GM21423 (cell line): ENCODE measurements around the gene SFMBT2.

Experiments used
- ATAC-seq: cut with Tn5 transposase; IDR thresholded peaks from one replicate; pipeline ENCODE4 v1.9.1; 2021; ENCODE audit warnings: mild to moderate bottlenecking, moderate library complexity; ENCODE audit not compliant: unreplicated experiment

The SFMBT2 gene

GRCh38 chr10:7275761-7276440, 134.9 kb downstream of the SFMBT2 start:
- no peak for ATAC-seq

GRCh38 chr10:7274293-7274692, 136.5 kb downstream of the SFMBT2 start:
- ATAC-seq = no peak

DNA sequence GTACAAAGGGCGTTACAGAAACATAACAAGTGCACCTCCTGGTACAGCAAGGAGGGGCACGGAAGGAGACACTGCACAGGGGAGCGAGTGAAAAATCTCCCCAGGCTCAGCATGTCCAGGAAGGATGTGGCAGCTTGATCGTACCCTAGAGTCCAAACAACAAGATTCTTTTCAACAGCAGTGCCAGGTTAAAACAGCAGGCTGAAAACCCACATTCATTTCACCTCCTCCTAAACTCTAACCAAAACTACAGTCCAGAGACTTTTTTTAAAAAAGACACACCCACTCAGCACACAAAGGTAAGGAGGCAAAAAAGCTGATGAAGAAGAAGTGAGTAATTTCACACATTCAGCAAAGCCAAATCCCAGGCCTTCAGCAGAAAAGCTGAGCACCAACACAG, 138.8 kb downstream of the SFMBT2 start:
- no peak for ATAC-seq

GRCh38 chr10:7269988-7270387, 140.8 kb downstream of the SFMBT2 start:
- ATAC-seq = no peak

- ATAC-seq = no peak
Observed at GRCh38 chr10:7267142-7267541, 143.7 kb downstream of the SFMBT2 start.

DNA sequence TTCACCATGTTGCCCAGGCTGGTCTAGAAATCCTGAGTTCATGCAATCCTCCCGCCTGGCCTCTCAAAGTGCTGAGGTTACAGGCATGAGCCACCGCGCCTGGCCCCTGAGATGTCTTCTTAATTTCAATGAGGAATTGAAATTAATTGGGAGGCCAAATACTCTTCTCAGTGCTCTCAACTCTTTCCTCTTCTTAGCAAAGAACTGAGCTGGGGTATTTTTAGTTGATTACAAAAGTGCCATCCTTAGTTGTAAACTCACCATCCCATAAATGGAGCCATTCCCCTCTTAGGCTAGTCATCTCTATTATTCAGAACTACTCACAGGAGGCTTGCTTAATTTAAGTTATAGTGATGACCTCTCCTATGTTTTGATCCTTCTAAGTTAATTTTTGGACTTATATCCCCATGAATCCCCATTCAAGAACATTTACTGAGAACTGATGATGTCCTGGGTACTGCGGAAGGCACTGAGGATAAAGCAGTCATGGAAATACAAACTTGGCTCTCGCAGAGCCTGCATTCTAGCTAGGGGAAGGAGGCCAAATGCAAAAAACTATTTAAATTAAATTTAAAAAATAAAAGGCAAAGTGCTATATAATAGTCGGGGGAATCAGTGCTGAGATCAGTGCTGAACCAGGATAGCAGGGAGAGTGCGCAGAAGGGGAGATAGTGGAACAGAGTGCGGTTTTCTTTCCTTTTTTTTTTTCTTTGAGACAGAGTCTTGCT, 145.3 kb downstream of the SFMBT2 start:
- ATAC-seq = no peak

DNA sequence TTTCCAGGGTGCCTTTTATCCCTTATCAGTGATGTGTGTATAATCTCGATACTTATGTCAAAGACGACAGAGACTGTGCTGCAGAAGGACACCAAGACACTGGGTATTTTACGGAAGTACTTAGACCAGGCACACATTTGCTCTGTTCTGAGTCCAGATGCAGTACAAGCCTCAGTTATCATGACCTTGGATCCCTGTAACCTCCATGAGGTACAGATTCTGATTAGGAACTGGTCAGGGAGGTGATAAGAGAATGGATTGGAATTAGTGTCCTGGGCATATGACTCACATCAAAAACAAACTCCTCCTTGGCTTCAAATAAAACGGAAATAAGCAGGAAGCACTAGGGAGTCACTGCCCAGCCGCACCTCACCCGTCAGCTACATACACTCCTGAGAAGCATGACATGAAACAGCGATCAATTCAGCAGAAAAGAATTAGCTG, 146.5 kb downstream of the SFMBT2 start:
- no peak for ATAC-seq

- no peak for ATAC-seq
Observed at GRCh38 chr10:7263616-7264015, 147.2 kb downstream of the SFMBT2 start.

DNA sequence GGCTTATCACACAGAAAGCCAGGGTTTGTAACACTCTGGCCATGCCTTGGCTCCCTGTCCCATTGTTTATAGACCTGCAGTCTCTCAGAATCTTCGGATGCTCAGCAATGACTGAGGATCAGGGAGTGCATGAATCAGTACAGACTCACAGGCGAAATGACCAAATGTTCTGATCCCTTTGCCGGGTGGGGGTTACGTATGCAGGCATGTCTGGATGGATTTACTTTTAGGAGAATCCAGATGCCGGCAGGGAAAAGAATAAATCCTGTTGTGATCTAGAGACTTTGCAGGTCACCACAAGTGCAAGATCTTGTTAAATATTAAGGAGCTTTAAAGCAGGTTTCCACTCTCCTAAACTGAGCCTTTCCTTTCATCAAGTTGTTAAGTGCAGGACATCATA, 149.5 kb downstream of the SFMBT2 start:
- no peak for ATAC-seq

DNA sequence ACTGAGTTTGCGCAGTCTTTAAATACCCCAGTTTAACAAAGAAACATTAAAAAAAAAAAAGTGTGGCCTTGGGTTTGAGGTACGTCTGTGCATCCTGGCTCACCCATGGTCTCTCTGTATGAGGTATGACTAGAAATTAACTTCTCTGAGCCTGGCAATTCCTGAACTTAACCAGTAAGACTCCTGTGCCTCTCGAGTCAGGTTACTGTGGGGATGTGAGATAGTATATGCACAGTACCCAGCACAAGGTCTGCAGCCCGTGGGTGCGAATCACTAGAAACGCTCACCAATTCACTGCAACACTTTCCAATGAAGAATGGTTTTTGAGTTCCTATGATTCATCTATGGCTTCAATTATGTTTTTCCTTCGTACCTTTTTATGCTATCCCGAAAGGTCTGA, 149.9 kb downstream of the SFMBT2 start:
- no peak for ATAC-seq

DNA sequence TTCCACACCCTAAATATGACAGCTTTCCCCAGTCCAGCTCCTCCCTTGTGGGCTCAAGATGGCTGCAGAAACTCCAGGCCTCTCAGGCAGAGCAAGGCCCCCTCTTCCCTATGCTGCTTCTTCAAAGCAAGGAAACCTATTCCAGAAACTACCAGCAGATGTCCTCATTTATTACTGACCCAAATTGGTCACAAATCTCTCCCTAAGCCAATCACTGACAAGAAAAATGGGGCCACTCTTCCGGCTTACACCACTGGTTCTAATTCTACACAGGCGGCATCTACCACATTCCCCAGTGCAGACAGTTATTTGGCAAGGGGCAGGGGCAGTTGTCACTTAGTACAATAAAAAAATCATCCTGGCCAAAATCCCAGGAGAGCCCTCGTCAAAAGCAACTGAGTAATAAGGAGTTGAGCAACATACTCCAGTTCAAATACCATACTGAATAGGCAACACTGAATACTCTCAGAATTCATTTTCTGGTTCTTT, 150.4 kb downstream of the SFMBT2 start:
- ATAC-seq = peak; percentile 43

DNA sequence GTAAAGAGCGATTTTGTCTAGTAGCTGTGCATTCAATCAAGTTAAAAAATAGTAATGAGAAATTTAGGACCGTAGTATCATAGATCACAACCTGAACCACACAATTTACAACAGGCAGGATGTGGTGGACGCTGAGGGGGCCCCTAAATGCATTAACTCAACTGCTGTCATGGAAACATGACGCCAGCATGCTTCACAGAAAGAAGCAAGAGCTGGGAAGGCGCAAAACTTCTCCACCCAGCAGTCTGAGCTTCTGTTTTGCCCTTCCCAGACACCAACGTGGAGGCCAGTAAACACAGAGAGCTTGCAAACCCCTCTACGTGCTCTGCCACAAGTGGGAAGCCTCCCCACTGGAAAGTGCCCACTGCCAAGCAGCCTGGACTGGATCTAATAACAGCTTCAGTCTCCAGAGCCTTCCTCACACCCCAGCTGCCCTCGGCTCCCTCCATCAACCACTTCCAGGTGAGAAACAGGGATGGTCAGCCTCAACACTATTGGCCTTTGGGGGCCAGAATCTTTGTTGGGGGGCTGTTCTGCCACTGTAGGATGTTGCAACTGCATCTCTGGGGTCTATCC, 151.8 kb downstream of the SFMBT2 start:
- peak; percentile 82 for ATAC-seq

DNA sequence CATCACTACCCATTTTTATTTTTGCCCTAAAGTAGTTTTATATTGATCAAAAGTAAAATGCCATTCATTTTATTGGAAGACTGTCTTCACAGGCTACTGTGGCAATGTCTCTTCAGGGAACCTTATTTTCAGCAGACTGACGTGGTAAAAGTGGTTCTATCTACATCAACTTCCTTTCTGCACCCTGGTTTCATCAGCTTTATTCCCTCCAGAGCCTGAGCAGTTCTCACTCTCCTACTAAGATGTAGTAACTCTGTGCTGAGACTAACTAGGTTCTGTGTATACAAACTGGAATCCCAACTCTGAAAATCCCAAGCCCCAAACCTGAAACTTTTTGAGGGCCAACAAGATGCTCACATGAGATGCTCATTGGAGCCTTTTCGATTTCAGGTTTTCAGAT, 155.3 kb downstream of the SFMBT2 start:
- no peak for ATAC-seq

GRCh38 chr10:7251696-7252465, 159.0 kb downstream of the SFMBT2 start:
- ATAC-seq = no peak

GRCh38 chr10:7250236-7250635, 160.6 kb downstream of the SFMBT2 start:
- no peak for ATAC-seq

GRCh38 chr10:7248585-7249164, 162.2 kb downstream of the SFMBT2 start:
- ATAC-seq = no peak

DNA sequence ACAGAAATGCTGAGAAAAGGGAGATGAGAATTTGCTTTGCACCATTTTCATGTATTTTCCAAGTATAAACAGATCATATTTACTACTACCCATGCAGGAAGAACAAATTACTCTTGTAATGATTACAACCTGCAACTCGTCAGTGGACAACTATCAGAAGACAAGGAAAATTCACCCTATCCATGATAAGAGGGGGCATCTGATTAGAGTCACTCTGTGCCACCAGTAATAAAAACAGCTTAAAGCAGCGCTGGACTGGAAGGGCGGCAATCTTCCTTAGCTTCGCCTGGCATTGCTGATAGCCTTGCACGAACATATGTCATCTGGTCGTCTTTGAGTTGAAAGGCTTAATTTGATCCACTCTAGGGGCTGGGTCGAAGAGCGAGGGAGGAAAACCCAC, 162.7 kb downstream of the SFMBT2 start:
- ATAC-seq = no peak

DNA sequence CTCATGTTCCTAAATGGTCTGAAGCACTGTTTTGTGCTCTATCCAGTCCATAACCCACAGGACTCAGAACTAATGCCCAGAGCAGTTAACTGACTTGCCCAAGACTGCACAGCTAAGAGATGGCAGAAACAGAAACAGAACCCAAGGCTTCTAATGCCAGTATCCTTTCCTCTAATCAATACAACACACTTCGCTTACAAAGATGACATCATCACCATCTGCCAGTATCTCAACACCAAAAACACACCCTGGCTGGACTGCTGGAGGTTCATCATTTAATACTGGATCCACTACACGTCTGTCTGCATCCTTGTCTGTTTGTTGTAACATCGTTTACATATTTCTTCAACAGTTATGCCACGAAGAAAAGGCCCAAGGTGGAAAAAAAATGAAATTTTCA, 165.3 kb downstream of the SFMBT2 start:
- ATAC-seq = no peak

DNA sequence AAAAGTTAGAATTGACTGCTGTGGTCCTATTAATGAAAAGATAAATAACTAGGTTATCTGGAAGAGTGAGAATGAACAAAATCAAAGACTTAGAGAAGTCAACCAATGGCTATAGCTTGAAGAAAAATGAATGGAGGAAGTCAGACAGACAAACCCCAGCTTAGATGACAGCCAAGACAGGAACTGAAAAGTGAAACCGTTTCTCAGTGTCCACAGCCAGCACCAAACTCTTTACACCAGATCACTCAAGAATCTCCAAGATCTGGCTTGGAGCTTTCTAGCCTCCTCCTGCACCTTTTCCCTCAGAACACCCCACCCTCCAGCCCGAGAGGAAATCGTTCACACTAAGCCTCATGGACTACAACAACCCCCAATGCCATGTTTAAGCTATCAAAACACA, 167.0 kb downstream of the SFMBT2 start:
- peak; percentile 90 for ATAC-seq

- ATAC-seq = no peak
Observed at GRCh38 chr10:7243139-7243538, 167.7 kb downstream of the SFMBT2 start.
